OCI-LY1 (cell line): ENCODE data around the gene SAFB.

Experiments used
- H2AFZ ChIP-seq: fragments of 200-600 bp; sonication (generic), shearing (Covaris generic); 2 replicates; pipeline ENCODE4 v1.6.0; 2014; ENCODE audit warnings: antibody characterized with exemption, mild to moderate bottlenecking, low read length
- H3F3A ChIP-seq: fragments of 200-600 bp; sonication (generic), shearing (Covaris generic); 2 replicates; pipeline ENCODE4 v1.6.0; 2014; ENCODE audit warnings: mild to moderate bottlenecking, antibody characterized with exemption, low read length, moderate library complexity; ENCODE audit not compliant: insufficient read depth
- H3K27ac ChIP-seq: fragments of 200-600 bp; sonication (generic); 2 replicates; pipeline ENCODE4 v1.5.1; 2014; ENCODE audit warnings: low read length, mixed run types, mild to moderate bottlenecking, low read depth; ENCODE audit not compliant: poor library complexity, severe bottlenecking
- H3K27me3 ChIP-seq: fragments of 200-600 bp; sonication (generic); 2 replicates; pipeline ENCODE4 v1.6.0; 2014; ENCODE audit warnings: antibody characterized with exemption, mild to moderate bottlenecking, low read length, moderate library complexity; ENCODE audit not compliant: insufficient read depth
- H3K36me3 ChIP-seq: fragments of 200-600 bp; sonication (generic); 2 replicates; pipeline ENCODE4 v1.6.1; 2014; ENCODE audit warnings: mild to moderate bottlenecking, antibody characterized with exemption, low read length, moderate library complexity, mixed read lengths; ENCODE audit not compliant: insufficient read depth
- H3K4me1 ChIP-seq: fragments of 200-600 bp; sonication (generic); 2 replicates; pipeline ENCODE4 v1.5.1; 2014; ENCODE audit warnings: mild to moderate bottlenecking, low read length, moderate library complexity; ENCODE audit not compliant: insufficient read depth, severe bottlenecking
- H3K4me2 ChIP-seq: fragments of 200-600 bp; sonication (generic), shearing (Covaris generic); 2 replicates; pipeline ENCODE4 v1.6.1; 2014; ENCODE audit warnings: low read length
- H3K4me3 ChIP-seq: fragments of 200-600 bp; sonication (generic); 2 replicates; pipeline ENCODE4 v1.5.1; 2014; ENCODE audit warnings: low read length, low read depth, mild to moderate bottlenecking, mixed read lengths; ENCODE audit not compliant: poor library complexity, severe bottlenecking
- H3K79me2 ChIP-seq: fragments of 200-600 bp; shearing (Covaris generic); 2 replicates; pipeline ENCODE4 v1.6.1; 2016; ENCODE audit warnings: mixed run types, low read length, mixed read lengths; ENCODE audit not compliant: insufficient read depth
- H3K9ac ChIP-seq: fragments of 200-600 bp; sonication (generic), shearing (Covaris generic); 2 replicates; pipeline ENCODE4 v1.6.1; 2014; ENCODE audit warnings: mild to moderate bottlenecking, low read length, mixed read lengths
- H3K9me2 ChIP-seq: fragments of 200-600 bp; sonication (generic), shearing (Covaris generic); 2 replicates; pipeline ENCODE4 v1.6.1; 2014; ENCODE audit warnings: low read depth, mild to moderate bottlenecking, low read length, mixed read lengths
- H3K9me3 ChIP-seq: fragments of 200-600 bp; shearing (Covaris generic); 2 replicates; pipeline ENCODE4 v1.6.1; 2014; ENCODE audit warnings: low read length, mixed read lengths
- H4K20me1 ChIP-seq: fragments of 200-600 bp; sonication (generic), shearing (Covaris generic); 2 replicates; pipeline ENCODE4 v1.6.0; 2016; ENCODE audit warnings: mild to moderate bottlenecking, low read length; ENCODE audit not compliant: insufficient read depth
- CTCF ChIP-seq: fragments of 200-600 bp; sonication (generic), shearing (Covaris generic); IDR thresholded peaks from 2 replicates; pipeline ENCODE4 v1.5.1; 2017; ENCODE audit warnings: mild to moderate bottlenecking, antibody characterized with exemption, low read length, moderate library complexity, mixed read lengths
- EZH2 ChIP-seq: fragments of 200-600 bp; sonication (generic), shearing (Covaris generic); IDR thresholded peaks from 2 replicates; pipeline ENCODE4 v1.8.0; 2017; ENCODE audit warnings: borderline replicate concordance, mixed run types, mild to moderate bottlenecking, antibody characterized with exemption, low read length, moderate library complexity, mixed read lengths

SAFB gene

GRCh38 chr19:5713228-5713627 lies 90.3 kb downstream of the SAFB start:
- no peak overlapping the region for H3K9ac ChIP-seq
- peaks cover 12% of the 10 kb centered on the region for H3K4me1 ChIP-seq
- H3K9me3 ChIP-seq: no peaks in the 10 kb centered on the region
- TF ChIP-seq EZH2 (no peak), CTCF (no peak)
- H3K9me2 ChIP-seq: no peaks in the 10 kb centered on the region
- no peaks in the 10 kb centered on the region for H3F3A ChIP-seq
- H4K20me1 ChIP-seq: no peaks in the 10 kb centered on the region; the same call in 1 of the 2 replicates
- no peak overlapping the region for H2AFZ ChIP-seq
- no peak overlapping the region for H3K27ac ChIP-seq
- H3K4me3 ChIP-seq: no peak overlapping the region
- peaks cover 73% of the 10 kb centered on the region for H3K36me3 ChIP-seq
- H3K79me2 ChIP-seq: peaks cover 29% of the 10 kb centered on the region
- no peaks in the 10 kb centered on the region for H3K27me3 ChIP-seq
- no peak overlapping the region for H3K4me2 ChIP-seq

GRCh38 chr19:5714816-5715215 lies 91.9 kb downstream of the SAFB start:
- H3K27me3 ChIP-seq: no peaks in the 10 kb centered on the region
- H3K79me2 ChIP-seq: peaks cover 45% of the 10 kb centered on the region
- H4K20me1 ChIP-seq: no peaks in the 10 kb centered on the region; the same call in 1 of the 2 replicates
- no peak overlapping the region for H3K4me3 ChIP-seq
- no peaks in the 10 kb centered on the region for H3K9me2 ChIP-seq
- no peak overlapping the region for H3K27ac ChIP-seq
- no peaks in the 10 kb centered on the region for H3F3A ChIP-seq
- H3K9me3 ChIP-seq: no peaks in the 10 kb centered on the region
- H3K4me1 ChIP-seq: peaks cover 21% of the 10 kb centered on the region
- no peak overlapping the region for H3K4me2 ChIP-seq
- H3K9ac ChIP-seq: no peak overlapping the region
- H2AFZ ChIP-seq: no peak overlapping the region
- no peak for TF ChIP-seq EZH2
- no peak for TF ChIP-seq CTCF
- H3K36me3 ChIP-seq: peaks cover 62% of the 10 kb centered on the region

GRCh38 chr19:5717215-5717935 lies 94.5 kb downstream of the SAFB start:
- TF ChIP-seq EZH2 (no peak), CTCF (no peak)
- H4K20me1 ChIP-seq: no peaks in the 10 kb centered on the region; the same call in 1 of the 2 replicates

More at GRCh38 chr19:5717215-5717935, 94.5 kb downstream of the SAFB start:
- Histone ChIP-seq H3K36me3 (peaks cover 39% of the 10 kb centered on the region), H3K9me2 (no peaks in the 10 kb centered on the region), H2AFZ (no peak overlapping the region), H3K27me3 (no peaks in the 10 kb centered on the region), H3K4me2 (peak overlapping the region; percentile 93), H3K4me3 (peak overlapping the region; percentile 77), H3F3A (no peaks in the 10 kb centered on the region), H3K9me3 (no peaks in the 10 kb centered on the region), H3K9ac (peak overlapping the region; percentile 83; the same call in 1 of the 2 replicates), H3K79me2 (peaks cover 45% of the 10 kb centered on the region), H3K27ac (no peak overlapping the region), H3K4me1 (peaks cover 30% of the 10 kb centered on the region)
